HG03039 (cell line): ENCODE data around the gene ANKRD28.
"Not testable (repeated sequence)": the region's sequence is repeated elsewhere in the genome, so short reads cannot be mapped to it uniquely, and the experiment has no call there.

ENCODE experiments used
- ATAC-seq: cut with Tn5 transposase; IDR thresholded peaks from one replicate; pipeline ENCODE4 v1.9.1; 2021; ENCODE audit warnings: mild to moderate bottlenecking, moderate library complexity; ENCODE audit not compliant: unreplicated experiment

Gene ANKRD28

DNA sequence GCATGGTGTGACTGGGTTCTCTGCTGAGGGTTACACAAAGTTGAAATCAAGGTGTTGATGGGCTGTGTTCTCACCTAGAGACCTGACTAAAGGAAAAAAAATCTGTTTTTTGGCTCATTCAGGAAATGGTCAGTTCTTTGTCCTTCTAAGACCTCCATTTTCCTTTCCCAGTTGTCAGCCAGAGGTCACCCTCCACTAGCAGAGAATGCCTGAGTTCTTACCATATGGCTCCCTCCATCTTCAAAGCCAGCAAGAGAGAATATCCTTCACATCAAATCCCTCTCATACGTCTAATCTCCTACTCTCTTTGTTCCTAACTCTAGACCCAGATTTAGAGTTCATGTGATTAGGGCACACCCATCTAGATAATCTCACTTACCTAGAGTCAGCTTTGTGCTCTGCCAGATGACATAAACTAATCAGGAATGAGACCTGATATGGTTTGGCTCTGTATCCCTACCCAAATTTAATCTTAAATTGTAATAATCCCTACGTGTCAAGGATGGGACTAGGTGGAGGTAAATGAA, 19.4 kb downstream of the ANKRD28 start:
- ATAC-seq = no peak

DNA sequence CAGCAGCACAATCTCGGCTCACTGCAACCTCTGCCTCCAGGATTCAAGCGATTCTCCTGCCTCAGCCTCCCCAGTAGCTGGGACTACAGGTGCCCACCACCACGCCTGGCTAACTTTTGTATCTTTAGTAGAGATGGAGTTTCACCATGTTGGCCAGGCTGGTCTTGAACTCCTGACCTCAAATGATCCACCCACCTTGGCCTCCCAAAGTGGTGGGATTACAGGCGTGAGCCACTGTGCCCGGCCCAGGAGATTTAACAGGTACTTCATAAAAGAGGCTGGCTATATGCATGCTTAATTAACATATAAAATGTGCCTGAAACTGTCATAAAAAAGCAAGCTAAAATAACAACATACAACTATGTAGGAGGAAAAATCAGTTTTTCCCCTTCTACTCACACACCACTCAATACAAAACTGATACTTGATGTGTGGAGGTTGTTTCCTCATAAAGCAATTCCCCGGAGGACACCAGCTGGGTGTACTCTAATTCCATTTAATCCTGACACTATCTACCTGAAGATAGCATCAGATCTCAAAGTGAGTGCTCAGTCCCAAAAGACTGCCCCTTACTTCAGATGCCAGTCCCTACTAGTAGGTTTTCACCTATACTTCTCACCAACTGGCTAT, 22.7 kb downstream of the ANKRD28 start:
- not testable (repeated sequence) for ATAC-seq

DNA sequence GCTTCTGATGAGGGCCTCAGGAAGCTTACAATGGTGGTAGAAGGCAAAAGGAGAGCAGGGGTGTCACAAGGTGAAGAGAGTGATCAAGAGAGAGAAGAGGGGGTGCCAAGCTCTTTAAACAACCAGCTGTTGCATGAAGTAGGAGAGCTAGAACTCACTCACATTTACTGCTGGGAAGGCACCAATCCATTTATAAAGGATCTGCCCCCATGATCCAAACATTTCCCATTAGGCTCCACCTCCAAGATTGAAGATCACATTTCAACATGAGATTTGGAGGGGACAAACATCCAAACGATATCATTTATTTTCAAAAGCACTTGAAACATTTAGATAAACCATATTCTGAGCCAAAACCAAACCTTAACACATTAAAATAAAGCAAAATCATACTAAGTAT, 26.3 kb downstream of the ANKRD28 start:
- ATAC-seq = no peak

DNA sequence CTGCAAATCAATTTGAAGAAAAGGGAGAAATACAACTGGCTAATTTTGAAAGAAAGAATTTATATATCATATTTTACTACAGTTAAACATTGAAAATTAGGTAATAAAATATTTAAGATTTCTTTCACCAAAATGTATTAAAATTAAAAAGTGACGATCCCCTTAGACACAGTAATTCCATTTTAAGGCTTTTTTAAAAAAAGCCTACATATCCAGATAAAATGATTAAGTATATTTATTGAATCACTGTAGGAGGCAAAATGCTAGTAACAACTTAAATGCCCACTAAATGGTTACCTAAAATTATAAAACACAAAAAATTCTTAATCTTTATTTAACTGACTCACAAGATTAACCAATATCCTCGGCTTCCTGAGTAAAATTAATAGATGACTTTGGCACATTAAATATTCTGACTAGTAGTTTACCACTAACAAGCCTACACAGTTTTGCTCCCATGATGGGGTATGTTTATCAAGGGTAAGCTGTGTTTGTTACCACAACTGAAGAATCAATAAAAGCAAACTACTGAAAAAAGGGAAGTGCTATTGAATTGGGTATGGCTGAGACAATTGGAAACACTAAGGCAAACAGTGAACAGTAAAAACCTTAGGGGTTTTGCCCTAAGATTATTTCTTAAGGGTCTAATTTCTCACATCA, 28.4 kb downstream of the ANKRD28 start:
- no peak for ATAC-seq

DNA sequence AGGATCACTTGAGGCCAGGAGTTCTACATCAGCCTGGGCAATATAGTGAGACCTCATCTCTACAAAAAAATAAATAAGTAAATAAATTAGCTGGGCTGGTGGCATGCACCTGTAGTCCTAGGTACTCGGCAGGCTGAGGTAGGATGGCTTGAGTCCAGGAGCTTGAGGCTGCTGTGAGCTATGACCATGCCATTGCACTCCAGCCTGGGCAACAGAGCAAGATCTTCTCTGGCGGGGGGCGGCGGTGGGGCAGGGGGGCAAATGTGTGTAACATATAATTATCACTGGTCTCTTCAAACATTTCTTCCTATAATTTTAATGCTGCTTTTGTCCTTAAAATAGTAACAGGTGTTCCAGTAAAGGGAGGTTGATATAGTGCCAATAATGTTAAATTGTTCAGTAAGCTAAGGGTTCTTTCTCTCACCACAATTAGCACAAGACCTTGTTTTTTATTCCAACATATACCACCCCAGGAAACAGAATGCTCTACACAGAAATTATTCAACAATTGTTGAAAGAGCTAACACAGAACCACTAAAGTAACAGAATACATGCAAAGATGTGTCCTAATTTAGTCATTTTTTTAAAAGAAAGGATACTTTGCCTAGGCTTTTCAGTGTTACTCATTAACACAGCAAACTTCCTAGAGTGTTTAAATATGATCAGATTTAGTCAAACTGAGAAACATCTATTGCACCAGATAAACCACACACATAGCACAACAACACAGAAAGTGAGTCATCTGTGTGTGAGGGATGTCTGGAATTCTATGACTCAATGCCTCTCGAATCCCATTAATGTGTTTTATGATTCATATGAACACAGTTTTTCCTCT, 29.1 kb downstream of the ANKRD28 start:
- ATAC-seq = peak; percentile 52

DNA sequence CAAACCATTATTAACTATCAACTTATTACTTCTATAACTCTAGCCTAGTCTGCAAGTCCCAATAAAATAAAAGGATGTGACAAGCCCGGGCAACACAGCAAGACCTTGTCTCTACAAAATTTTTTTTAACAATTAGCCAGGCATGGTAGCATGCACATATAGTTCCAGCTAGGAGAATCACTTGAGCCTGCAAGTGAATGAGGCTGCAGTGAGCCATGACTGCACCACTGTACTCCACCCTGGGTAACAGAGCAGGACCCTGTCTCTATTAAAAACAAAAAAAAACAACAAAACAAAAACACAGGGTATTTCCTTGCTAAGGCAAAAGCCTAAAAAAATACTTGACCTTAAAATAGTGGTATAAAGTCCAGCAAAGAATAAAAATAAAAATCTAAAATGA, 31.4 kb downstream of the ANKRD28 start:
- ATAC-seq = no peak

DNA sequence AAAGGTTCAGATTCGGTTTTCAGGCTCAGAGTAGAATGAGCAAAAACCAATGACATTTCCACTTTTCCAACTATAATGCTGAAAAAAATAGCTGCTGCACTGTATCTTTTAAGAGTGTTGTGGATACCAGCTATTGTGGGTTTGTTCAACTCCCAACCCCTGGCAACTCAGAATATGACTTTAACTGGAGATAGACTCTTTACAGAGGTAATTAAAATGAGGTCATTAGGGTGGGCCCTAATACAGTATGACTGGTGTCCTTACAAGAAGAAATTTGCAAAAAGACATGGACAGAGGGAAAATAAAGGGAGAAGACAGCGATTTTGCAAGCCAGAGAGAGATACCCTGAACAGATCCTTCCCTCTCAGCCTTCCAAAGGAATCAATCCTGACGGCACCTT, 39.5 kb downstream of the ANKRD28 start:
- ATAC-seq = no peak

DNA sequence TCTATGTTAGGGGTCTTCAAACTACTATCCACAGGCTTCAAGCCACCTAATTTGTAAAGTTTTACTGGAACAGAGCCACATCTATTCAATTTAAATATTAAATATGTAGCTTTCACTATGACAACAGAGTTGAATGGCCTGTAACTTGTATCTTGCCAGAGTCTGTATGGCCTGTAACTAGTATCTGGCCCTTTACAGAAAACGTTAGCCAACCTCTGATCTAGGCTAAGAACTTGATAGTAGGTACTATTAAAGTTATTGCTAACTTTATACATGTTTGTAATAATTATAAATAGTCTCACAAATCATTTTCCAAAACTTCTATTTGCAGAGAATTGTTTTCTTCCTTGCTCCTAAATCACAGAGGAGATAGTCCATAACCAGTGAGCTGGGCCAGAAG, 40.0 kb downstream of the ANKRD28 start:
- no peak for ATAC-seq

DNA sequence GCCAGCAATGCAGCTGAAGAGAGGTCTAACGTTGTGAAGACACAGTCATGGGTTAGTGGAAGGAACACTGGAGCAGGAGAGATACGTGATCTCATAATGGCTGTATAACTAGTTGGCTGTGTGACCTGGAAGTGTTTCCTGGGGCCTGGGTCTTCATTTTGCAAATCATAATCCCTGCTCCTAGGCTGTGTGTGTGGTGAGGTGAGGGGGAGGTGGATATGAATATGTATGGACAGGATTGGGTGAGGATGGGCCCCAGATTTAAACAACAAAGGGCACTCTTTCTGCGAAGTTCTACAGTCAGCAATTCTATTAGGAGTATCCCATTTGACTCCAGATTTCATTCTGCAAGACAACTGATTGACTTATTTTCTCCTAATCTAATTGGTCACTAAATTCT, 41.3 kb downstream of the ANKRD28 start:
- ATAC-seq = no peak

DNA sequence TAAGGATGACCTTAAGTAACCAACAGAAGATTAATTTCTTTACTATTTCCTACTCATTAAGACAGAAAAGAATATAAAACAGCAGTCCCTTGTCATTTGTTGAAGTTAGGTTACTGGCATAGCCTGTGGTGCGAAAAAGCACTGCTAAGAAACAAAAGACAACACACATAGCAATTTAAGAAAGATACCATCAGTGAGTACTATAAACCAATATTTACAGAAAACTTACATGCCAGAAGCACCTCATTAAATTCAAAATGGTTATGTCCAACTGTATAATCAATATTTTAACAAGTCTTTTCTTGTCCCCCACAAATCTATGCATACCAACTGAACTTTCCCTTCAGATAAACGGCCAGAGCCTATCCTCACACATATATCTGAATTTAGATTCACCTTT, 42.0 kb downstream of the ANKRD28 start:
- ATAC-seq = no peak

DNA sequence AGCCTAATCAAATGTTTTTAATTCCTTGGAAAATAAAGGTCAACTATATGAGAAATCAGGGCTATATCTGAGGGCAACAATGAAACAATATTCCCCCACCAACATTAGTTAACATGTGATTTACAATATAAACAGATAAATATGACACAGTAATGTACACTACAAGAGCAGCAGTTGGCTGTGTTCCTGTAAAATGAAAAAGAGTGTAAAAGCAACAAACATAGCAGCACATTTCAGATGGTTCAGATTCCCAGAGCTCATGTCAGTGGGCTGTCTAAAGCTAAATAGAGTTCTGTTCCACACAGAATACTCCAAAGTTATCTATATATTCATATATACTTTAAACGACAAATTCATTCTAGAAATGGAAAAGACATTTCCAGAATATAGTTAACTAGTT, 42.6 kb downstream of the ANKRD28 start:
- ATAC-seq = no peak

DNA sequence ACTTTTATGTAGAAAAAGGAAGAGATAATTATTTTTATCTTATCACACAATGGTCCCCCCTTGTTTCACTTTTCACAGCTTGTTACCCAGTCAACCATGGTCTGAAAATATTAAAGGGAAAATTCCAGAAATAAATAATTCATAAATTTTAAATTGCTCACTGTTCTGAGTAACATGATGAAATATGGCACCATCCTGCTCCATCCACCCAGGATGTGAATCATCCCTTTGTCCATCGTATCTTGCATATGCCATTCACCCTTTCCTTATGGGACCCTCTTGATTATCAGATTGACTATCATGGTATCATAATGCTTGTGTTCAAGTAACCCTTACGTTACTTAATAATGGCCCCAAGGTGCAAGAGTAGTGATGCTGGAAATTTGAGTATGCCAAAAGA, 43.7 kb downstream of the ANKRD28 start:
- ATAC-seq = no peak

DNA sequence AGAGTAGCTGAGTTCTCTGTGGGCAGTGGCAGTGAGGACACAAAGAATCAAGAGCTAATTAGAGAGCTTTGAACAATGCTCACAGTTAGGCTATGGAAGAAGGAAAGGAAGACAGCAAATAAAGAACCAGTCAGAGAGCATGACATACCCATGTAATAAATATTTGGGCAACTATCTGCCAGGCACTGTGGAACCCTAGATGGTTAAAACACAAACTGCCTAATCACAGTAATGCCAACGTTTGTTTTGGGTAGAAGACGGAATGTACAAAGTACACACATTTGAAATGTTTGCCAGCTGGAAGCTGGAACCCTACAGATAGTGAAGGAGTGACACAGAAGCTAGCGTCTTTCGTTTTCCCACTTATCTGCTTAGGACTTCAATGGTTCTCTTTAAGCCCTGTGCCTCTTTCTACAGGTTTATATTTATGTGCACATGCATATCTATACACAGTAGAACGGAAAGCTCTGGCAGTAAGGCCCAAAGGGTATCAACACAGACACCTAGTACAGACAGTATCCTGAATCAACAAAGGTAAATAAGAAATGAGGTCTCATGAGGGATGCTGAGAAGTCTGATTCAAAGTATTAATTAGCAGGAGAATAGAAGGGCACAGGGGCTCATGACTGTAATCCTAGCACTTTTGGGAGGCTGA, 44.6 kb downstream of the ANKRD28 start:
- ATAC-seq = no peak

DNA sequence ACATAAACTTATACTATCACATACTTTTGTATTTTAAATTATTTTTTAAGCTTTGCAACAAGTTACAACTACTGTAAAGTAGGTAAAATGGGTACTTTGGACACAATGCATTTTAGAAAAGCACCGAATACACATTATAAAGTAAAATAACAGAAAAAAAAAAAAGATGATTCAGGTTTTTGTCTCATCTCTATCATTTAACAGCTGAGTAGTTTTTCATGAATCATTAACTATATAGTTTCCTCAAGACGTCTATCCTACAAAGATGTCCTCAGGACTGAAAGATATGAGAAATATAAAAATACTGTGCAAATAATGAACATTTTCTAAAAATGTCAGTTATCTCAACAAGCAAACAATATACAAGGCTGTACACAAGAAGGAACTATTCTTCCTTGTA, 46.9 kb downstream of the ANKRD28 start:
- ATAC-seq = no peak

DNA sequence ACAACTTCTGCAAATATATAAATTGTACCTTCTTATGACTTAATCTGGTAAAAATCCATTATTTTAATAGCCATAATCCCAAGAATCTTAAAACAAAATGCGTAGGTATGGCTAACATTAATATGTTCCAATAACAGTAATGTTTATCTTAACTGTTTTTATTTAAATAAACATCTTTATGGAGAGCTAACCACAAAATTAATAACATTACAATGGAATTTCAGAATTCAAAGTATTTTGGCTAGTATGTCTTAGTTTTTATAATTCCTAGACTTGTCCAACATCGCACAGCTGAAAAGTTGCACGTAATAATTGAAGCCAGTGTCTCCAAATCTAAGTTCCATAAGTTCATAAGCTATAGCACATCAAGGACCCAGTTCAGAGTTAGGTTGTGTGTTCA, 47.6 kb downstream of the ANKRD28 start:
- no peak for ATAC-seq

DNA sequence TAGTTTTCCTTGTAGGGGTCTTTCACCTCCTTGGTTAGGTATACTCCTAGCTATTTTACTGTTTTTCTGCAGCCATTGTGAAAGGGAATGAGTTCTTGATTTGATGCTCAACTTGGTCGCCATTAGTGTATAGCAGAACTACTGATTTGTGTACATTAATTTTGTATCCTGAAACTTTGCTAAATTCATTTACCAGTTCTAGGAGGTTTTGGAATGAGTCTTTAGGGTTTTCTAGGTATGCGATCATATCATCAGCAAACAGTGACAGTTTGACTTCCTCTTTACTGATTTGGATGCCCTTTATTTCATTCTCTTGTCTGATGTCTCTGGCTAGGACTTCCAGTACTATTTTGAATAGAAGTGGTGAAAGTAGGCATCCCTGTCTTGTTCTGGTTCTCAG, 51.9 kb downstream of the ANKRD28 start:
- not testable (repeated sequence) for ATAC-seq

DNA sequence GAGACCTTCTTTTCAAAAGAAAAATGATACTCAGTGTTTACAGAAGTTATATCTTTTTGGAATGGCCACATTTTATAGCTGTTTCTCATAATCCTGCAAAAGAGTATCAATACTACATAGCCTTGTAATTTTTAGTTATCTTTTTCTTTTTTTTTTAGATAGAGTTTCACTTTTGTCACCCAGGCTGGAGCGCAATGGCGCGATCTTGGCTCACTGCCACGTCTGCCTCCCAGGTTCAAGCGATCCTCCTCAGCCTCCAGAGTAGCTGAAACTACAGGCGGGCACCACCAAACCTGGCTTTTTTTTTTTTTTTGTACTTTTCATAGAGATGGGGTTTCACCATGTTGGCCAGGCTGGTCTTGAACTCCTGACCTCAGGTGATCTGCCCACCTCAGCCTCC, 53.6 kb downstream of the ANKRD28 start:
- ATAC-seq = no peak

DNA sequence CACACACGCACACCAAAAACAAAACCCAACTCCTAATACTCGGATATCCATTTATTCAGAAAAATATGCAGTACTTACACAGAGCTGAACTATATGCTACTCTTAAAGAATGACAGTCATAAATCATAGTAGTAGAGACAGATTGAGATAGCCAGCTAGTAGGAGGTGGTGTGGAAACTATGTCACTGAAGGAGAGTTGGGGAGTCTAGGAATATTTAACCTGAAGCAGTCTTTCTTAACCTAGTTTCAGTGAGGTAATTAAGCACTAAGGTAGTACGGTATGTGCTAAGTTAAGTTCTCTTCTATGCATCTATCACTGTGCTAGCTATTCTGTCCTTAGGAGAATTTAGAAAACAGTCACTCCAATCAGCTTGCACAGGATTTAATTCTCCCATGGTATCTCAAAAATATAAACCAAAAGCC, 54.2 kb downstream of the ANKRD28 start:
- ATAC-seq = no peak

DNA sequence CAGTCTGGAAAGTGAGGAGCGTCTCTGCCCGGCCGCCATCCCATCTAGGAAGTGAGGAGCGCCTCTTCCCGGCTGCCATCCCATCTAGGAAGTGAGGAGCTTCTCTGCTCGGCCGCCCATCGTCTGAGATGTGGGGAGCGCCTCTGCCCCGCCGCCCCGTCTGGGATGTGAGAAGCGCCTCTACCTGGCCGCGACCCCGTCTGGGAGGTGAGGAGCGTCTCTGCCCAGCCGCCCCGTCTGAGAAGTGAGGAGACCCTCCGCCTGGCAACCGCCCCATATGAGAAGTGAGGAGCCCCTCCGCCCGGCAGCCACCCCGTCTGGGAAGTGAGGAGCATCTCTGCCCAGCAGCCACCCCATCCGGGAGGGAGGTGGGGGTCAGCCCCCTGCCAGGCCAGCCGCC, 55.5 kb downstream of the ANKRD28 start:
- ATAC-seq = not testable (repeated sequence)

DNA sequence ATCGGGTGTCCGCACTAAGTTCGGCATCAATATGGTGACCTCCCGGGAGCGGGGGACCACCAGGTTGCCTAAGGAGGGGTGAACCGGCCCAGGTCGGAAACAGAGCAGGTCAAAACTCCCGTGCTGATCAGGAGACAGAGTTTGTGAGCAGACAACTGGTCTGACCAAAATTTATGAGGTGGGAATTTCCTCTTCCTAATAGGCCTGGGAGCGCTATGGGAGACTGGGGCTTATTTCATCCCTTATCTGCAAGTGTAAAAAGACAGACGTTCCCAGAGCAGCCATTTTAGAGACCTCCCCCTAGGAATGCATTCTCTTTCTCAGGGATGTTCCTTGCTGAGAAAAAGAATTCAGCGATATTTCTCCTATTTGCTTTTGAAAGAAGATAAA, 59.2 kb downstream of the ANKRD28 start:
- not testable (repeated sequence) for ATAC-seq

DNA sequence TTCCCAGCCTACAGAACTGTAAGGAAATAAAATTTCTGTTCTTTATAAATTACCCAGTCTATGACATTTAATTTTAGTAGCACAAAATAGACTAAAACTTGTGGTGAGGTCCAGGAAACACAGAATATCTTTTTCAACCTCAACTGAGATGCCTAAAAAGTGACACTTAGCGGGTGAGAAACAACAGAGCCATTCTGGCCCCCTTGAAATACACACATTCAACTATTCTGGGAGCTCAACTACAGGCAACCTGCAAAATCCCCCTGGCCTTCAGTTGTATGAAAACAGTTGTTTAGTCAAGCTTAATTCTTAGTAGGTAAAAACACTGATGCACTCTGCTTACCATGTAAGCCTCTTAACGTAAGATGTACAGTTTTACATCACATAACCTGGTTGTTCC, 66.8 kb downstream of the ANKRD28 start:
- no peak for ATAC-seq
